ENCODE measurements around the gene TEKT4. TPM values are rescaled to one million over a fixed set of nuclear protein-coding genes. Genes with fewer than 3 reads are reported as not detected.

The TEKT4 gene
- total and polyA plus RNA-seq, 4 donors = not detected

- 64% methylated on average over 28 of the region's 28 CpGs for WGBS
- no peaks in the 10 kb centered on the region for H3K27me3 ChIP-seq (ENCODE audit: control insufficient read depth in 4 of 4, insufficient read depth in 4 of 4, low read length in 3 of 4)
- H3K27ac ChIP-seq (ENCODE audit: low read depth in 1 of 2, low read length in 2 of 2) = no peak overlapping the region
Observed at GRCh38 chr2:94873362-94874276, 2.4 kb downstream of the TEKT4 start.

GRCh38 chr2:94874277-94874997, 3.2 kb downstream of the TEKT4 start:
- no peak overlapping the region for H3K27ac ChIP-seq (ENCODE audit: low read depth in 1 of 2, low read length in 2 of 2)
- no peaks in the 10 kb centered on the region for H3K9me3 ChIP-seq (ENCODE audit: control insufficient read depth in 4 of 4, low read length in 3 of 4)
- H3K27me3 ChIP-seq (ENCODE audit: control insufficient read depth in 4 of 4, insufficient read depth in 4 of 4, low read length in 3 of 4) = no peaks in the 10 kb centered on the region
- TF ChIP-seq RAD21 (IDR thresholded peaks at IDR 0.05) = peak; percentile 60 to 75
- TF ChIP-seq CTCF (IDR thresholded peaks at IDR 0.05; ENCODE audit: low read depth, low read length, missing input control) = peak; percentile 86
- TF ChIP-seq HNF4G (IDR thresholded peaks at IDR 0.05) = no peak
- no peak overlapping the region for H3K4me3 ChIP-seq (ENCODE audit: low read depth in 1 of 3, low read length in 3 of 3)
- no peaks in the 10 kb centered on the region for H3K36me3 ChIP-seq (ENCODE audit: control insufficient read depth in 4 of 4, insufficient read depth in 3 of 4, low read depth in 1 of 4, low read length in 3 of 4)
- H3K4me1 ChIP-seq (ENCODE audit: control insufficient read depth in 4 of 4, insufficient read depth in 4 of 4, low read length in 3 of 4) = peaks cover 0 to 2% (median 0%) of the 10 kb centered on the region in 4 donors
- H3K9ac ChIP-seq (ENCODE audit: low read depth in 1 of 2, low read length in 2 of 2) = no peak overlapping the region
- WGBS = 40% methylated on average over 53 of the region's 53 CpGs
- DNase-seq (ENCODE audit: low spot score) = peak; percentile 71

More at GRCh38 chr2:94873362-94874276, 2.4 kb downstream of the TEKT4 start:
- Histone ChIP-seq H3K4me3 (ENCODE audit: low read depth in 1 of 3, low read length in 3 of 3) (no peak overlapping the region), H3K4me1 (ENCODE audit: control insufficient read depth in 4 of 4, insufficient read depth in 4 of 4, low read length in 3 of 4) (peaks cover 0 to 2% (median 0%) of the 10 kb centered on the region in 4 donors), H3K36me3 (ENCODE audit: control insufficient read depth in 4 of 4, insufficient read depth in 3 of 4, low read depth in 1 of 4, low read length in 3 of 4) (no peaks in the 10 kb centered on the region), H3K9me3 (ENCODE audit: control insufficient read depth in 4 of 4, low read length in 3 of 4) (no peaks in the 10 kb centered on the region), H3K9ac (ENCODE audit: low read depth in 1 of 2, low read length in 2 of 2) (no peak overlapping the region)
- no peak for TF ChIP-seq TAF1 (conservative IDR thresholded peaks at IDR 0.05)
- TF ChIP-seq CTCF (IDR thresholded peaks at IDR 0.05; ENCODE audit: low read depth, low read length, missing input control) = no peak
- no peak for TF ChIP-seq NR2F2 (IDR thresholded peaks at IDR 0.05)
- TF ChIP-seq HNF4G (IDR thresholded peaks at IDR 0.05) = no peak
- no peak for TF ChIP-seq HNF4A (conservative IDR thresholded peaks at IDR 0.05)
- no peak for TF ChIP-seq EGR1 (IDR thresholded peaks at IDR 0.05; ENCODE audit: low read depth in 2 of 2)
- no peak for TF ChIP-seq RXRA (IDR thresholded peaks at IDR 0.05)
- TF ChIP-seq SP1 (IDR thresholded peaks at IDR 0.05) = no peak
- no peak for TF ChIP-seq REST (IDR thresholded peaks at IDR 0.05)
- no peak for DNase-seq (ENCODE audit: low spot score)
